Body of pancreas (tissue), 4 donors: Measurements from ENCODE around the gene CCDC80. TPM values are rescaled to one million over a fixed set of nuclear protein-coding genes. Genes with fewer than 3 reads are reported as not detected.

Source experiments
- ATAC-seq: fragments of 150-250 bp; one replicate; pipeline ENCODE4 v1.9.1; 2016
- DNase-seq, 4 donors: peaks; one replicate each; pipeline ENCODE4 v3.0.0-alpha.2; 2019
- H3K27ac ChIP-seq, 4 donors: fragments of 200-600 bp; sonication (generic); 1 replicate in 3 of 4; 2 replicates in 1 of 4; pipeline versions ENCODE4 v1.5.1 to v1.6.1; 2016 to 2019; ENCODE audit warnings: mild to moderate bottlenecking in 1 of 4, mixed read lengths in 1 of 4, moderate library complexity in 1 of 4
- H3K27me3 ChIP-seq, 2 donors: fragments of 200-600 bp; sonication (generic); one replicate each; pipeline ENCODE4 v1.6.0; 2016; ENCODE audit warnings: mild to moderate bottlenecking in 1 of 2
- H3K36me3 ChIP-seq, 2 donors: fragments of 200-600 bp; sonication (generic); replicated peaks in 1 of 2; 2 replicates each; pipeline ENCODE4 v1.5.1; 2016; ENCODE audit warnings: low read depth in 2 of 2; ENCODE audit not compliant: insufficient read depth in 1 of 2
- H3K4me1 ChIP-seq: fragments of 200-600 bp; sonication (generic); one replicate; pipeline ENCODE4 v1.6.0; 2016
- H3K4me3 ChIP-seq, 2 donors: fragments of 200-600 bp; sonication (generic); 1 replicate in 1 of 2; 2 replicates in 1 of 2; pipeline ENCODE4 v1.5.1; 2016 to 2019
- H3K9me3 ChIP-seq, 3 donors: fragments of 200-600 bp; sonication (generic); 1 replicate in 2 of 3; 2 replicates in 1 of 3; pipeline ENCODE4 v1.5.1; 2016
- CTCF ChIP-seq, 7 experiments: fragments of 450-650 bp in 4 of 7; fragments of 200-600 bp in 3 of 7; sonication (generic) in 3 of 7; IDR thresholded peaks; one replicate each; pipeline ENCODE4 v1.5.1; 2016 to 2019; ENCODE audit warnings: antibody characterized with exemption in 7 of 7
- POLR2A ChIP-seq, 3 donors: fragments of 450-650 bp; IDR thresholded peaks; one replicate each; pipeline ENCODE4 v1.6.1; 2016; ENCODE audit warnings: antibody characterized with exemption in 3 of 3, mild to moderate bottlenecking in 2 of 3
- WGBS, 2 donors: methylation state at CpG; one replicate each; pipeline ENCODE4 v1.1.5; 2017; 5-methylcytosine and 5-hydroxymethylcytosine counted together
- intact Hi-C: fragments of 100-400 bp; cut with DNase I; formaldehyde crosslinking; loops from one replicate; pipeline ENCODE4 v1.15.1; 2023
- total RNA-seq, 2 donors: library from RNA; depleted of rRNA; stranded (reverse); fragments of >200 nt; gene quantifications; one replicate each; pipeline ENCODE4 v1.1.0, GENCODE V29; 2016

Gene CCDC80
- total RNA-seq, 2 donors from 2014 or later, result 17.4 to 25.1 TPM

- no peak overlapping the region for H3K4me3 ChIP-seq
- H3K36me3 ChIP-seq, result peaks cover 0 to 12% of the 10 kb centered on the region in 2 donors
- no peaks in the 10 kb centered on the region for H3K27me3 ChIP-seq
- H3K9me3 ChIP-seq, result no peaks in the 10 kb centered on the region
- DNase-seq (no peak), ATAC-seq (no peak)
- H3K4me1 ChIP-seq, result no peaks in the 10 kb centered on the region
- intact Hi-C loops, result no loop called here
- TF ChIP-seq CTCF (IDR thresholded peaks at IDR 0.05) (no peak), POLR2A (IDR thresholded peaks at IDR 0.05) (no peak)
- no peak overlapping the region for H3K27ac ChIP-seq
These were observed 55.2 kb downstream of the CCDC80 start for GRCh38 chr3:112585782-112586181.

- Histone ChIP-seq H3K27ac (no peak overlapping the region), H3K4me3 (no peak overlapping the region), H3K9me3 (no peaks in the 10 kb centered on the region), H3K36me3 (peaks cover 0 to 14% of the 10 kb centered on the region in 2 donors), H3K4me1 (no peaks in the 10 kb centered on the region), H3K27me3 (no peaks in the 10 kb centered on the region)
- intact Hi-C loops, result no loop called here
- DNase-seq, result no peak
- no peak for ATAC-seq
- 70 to 73% methylated on average over 3 of the region's 3 CpGs for WGBS, 2 donors
- TF ChIP-seq POLR2A (IDR thresholded peaks at IDR 0.05) (no peak), CTCF (IDR thresholded peaks at IDR 0.05) (no peak)
These were observed 57.8 kb downstream of the CCDC80 start for GRCh38 chr3:112583105-112583504.

- H3K9me3 ChIP-seq, result no peaks in the 10 kb centered on the region
- TF ChIP-seq POLR2A (IDR thresholded peaks at IDR 0.05) (no peak), CTCF (IDR thresholded peaks at IDR 0.05) (peak in 6 of 7 experiments; percentile 27 to 40 (median 36))
- H3K36me3 ChIP-seq, result peaks cover 0 to 10% of the 10 kb centered on the region in 2 donors
These were observed 58.6 kb downstream of the CCDC80 start for GRCh38 chr3:112582244-112582874.

GRCh38 chr3:112579697-112580096, 61.2 kb downstream of the CCDC80 start:
- no peak overlapping the region for H3K4me3 ChIP-seq
- DNase-seq (no peak), ATAC-seq (no peak)
- no peaks in the 10 kb centered on the region for H3K27me3 ChIP-seq
- 89 to 90% methylated on average over 3 of the region's 3 CpGs for WGBS, 2 donors
- no peaks in the 10 kb centered on the region for H3K9me3 ChIP-seq
- TF ChIP-seq POLR2A (IDR thresholded peaks at IDR 0.05) (no peak), CTCF (IDR thresholded peaks at IDR 0.05) (no peak)
- intact Hi-C loops, result no loop called here
- no peaks in the 10 kb centered on the region for H3K4me1 ChIP-seq
- no peak overlapping the region for H3K27ac ChIP-seq
- H3K36me3 ChIP-seq, result peaks cover 0 to 10% of the 10 kb centered on the region in 2 donors

More at GRCh38 chr3:112582244-112582874, 58.6 kb downstream of the CCDC80 start:
- no peak overlapping the region for H3K4me3 ChIP-seq
- no peak overlapping the region for H3K27ac ChIP-seq
- intact Hi-C loops, result no loop called here
- DNase-seq, result peak in 1 of 4 donors; percentile 12
- 58 to 61% methylated on average over 2 of the region's 2 CpGs for WGBS, 2 donors
- ATAC-seq, result no peak
- no peaks in the 10 kb centered on the region for H3K27me3 ChIP-seq
- no peaks in the 10 kb centered on the region for H3K4me1 ChIP-seq

- ATAC-seq, result no peak
- intact Hi-C loops, result no loop called here
- Histone ChIP-seq H3K9me3 (no peaks in the 10 kb centered on the region), H3K27ac (no peak overlapping the region), H3K36me3 (peaks cover 0 to 7% of the 10 kb centered on the region in 2 donors), H3K4me1 (no peaks in the 10 kb centered on the region), H3K4me3 (no peak overlapping the region), H3K27me3 (no peaks in the 10 kb centered on the region)
- no peak for TF ChIP-seq POLR2A (IDR thresholded peaks at IDR 0.05)
- TF ChIP-seq CTCF (IDR thresholded peaks at IDR 0.05), result no peak
- 62 to 90% methylated on average over 3 of the region's 3 CpGs for WGBS, 2 donors
- no peak for DNase-seq
These were observed 61.7 kb downstream of the CCDC80 start for GRCh38 chr3:112579232-112579631.
